ENCODE data around the gene NLRP7. TPM values are rescaled to one million over a fixed set of nuclear protein-coding genes. Genes with fewer than 3 reads are reported as not detected.
"Not testable (repeated sequence)": the region's sequence is repeated elsewhere in the genome, so short reads cannot be mapped to it uniquely, and the experiment has no call there.

NLRP7 gene
- polyA plus RNA-seq, 1 experiment = not detected

DNA sequence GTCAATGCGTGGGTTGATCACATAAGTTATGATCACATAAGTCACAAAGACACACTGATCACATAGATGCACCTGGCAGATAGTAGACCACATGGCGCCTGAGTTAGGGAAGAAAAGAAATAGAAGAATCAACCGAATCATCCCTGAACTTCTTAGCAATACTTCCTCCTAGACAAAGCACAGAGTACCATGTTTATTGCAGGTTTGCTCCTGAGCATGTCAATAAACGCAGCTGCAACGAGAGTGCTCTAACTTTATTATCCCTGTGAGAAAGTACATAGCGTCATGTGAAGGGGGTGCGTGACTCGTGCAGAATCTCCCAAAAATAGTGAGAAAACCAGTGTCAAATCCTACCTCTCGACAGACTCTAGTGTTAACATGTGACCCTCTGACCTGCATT, 24.1 kb downstream of the NLRP7 start:
- H3K36me3 ChIP-seq (ENCODE audit: control insufficient read depth, insufficient read depth, low read length) = no peaks in the 10 kb centered on the region
- POLR2A ChIA-PET = no interaction called here
- CTCF ChIA-PET = no interaction called here
- DNase-seq (ENCODE audit: low read depth) = no peak
- H3K4me3 ChIP-seq (ENCODE audit: low read depth, low read length) = no peak overlapping the region
- no peaks in the 10 kb centered on the region for H3K27me3 ChIP-seq (ENCODE audit: control insufficient read depth, insufficient read depth, low read length)
- TF ChIP-seq, protein P1, sequence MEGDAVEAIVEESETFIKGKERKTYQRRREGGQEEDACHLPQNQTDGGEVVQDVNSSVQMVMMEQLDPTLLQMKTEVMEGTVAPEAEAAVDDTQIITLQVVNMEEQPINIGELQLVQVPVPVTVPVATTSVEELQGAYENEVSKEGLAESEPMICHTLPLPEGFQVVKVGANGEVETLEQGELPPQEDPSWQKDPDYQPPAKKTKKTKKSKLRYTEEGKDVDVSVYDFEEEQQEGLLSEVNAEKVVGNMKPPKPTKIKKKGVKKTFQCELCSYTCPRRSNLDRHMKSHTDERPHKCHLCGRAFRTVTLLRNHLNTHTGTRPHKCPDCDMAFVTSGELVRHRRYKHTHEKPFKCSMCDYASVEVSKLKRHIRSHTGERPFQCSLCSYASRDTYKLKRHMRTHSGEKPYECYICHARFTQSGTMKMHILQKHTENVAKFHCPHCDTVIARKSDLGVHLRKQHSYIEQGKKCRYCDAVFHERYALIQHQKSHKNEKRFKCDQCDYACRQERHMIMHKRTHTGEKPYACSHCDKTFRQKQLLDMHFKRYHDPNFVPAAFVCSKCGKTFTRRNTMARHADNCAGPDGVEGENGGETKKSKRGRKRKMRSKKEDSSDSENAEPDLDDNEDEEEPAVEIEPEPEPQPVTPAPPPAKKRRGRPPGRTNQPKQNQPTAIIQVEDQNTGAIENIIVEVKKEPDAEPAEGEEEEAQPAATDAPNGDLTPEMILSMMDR (IDR thresholded peaks at IDR 0.05; ENCODE audit: insufficient read depth, low read depth, low read length) = no peak

DNA sequence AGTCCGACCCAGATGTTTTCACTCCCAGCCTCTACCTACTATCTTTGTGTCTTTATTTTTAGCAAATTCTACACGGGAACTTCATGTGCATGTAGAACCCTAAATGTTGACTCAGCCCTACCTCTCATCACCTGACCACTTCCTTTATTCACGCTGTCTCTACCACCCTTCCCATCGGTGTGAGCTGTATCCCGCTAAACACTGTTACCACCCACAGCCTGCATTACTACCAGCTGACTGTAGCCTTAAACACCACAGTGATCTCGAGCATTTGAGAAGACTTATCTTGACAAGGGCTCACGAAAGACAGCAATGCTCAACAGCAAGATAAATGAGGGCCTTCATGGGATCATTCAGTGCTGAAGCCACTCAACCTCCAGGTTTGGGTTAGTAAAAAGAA, 26.2 kb downstream of the NLRP7 start:
- no peaks in the 10 kb centered on the region for H3K36me3 ChIP-seq (ENCODE audit: control insufficient read depth, insufficient read depth, low read length)
- CTCF ChIA-PET = no interaction called here
- TF ChIP-seq, protein P1 (IDR thresholded peaks at IDR 0.05; ENCODE audit: insufficient read depth, low read depth, low read length) = no peak
- no peak overlapping the region for H3K4me3 ChIP-seq (ENCODE audit: low read depth, low read length)
- DNase-seq (ENCODE audit: low read depth) = no peak
- POLR2A ChIA-PET = no interaction called here
- no peaks in the 10 kb centered on the region for H3K27me3 ChIP-seq (ENCODE audit: control insufficient read depth, insufficient read depth, low read length)

DNA sequence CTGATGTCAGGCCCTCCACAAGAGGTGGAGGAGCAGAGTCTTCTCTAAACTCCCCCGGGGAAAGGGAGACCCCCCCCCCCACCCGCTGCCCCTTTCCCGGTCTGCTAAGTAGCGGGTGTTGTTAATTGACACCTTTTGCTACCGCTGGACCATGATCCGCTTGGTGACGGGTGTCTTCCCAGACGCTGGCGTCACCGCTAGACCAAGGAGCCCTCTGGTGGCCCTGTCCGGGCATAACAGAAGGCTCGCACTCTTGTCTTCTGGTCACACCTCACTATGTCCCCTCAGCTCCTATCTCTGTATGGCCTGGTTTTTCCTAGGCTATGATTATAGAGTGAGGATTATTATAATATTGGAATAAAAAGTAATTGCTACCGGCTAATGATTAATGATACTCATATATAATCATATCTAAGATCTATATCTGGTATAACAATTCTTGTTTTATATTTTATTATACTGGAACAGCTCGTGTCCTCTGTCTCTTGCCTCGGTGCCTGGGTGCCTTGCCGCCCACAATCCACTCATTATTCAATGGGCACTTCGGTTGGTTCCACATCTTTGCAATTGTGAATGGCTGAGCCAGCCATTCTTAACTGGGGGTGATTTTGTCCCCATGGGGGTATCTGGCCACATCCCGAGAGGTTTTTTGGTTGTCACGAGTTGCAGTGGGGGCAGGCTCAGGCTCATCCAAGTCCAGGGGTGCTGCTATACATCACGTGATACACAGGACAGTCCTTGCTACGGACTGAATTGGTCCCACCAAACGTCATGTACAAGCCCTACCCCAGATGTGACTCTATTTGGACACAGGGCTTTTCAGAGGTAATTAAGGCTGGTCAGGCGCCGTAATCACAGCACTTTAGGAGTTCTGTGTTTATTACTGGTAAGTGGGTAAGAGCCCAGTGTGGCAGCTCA, 27.4 kb downstream of the NLRP7 start:
- not testable (repeated sequence) for H3K27me3 ChIP-seq (ENCODE audit: control insufficient read depth, insufficient read depth, low read length)

DNA sequence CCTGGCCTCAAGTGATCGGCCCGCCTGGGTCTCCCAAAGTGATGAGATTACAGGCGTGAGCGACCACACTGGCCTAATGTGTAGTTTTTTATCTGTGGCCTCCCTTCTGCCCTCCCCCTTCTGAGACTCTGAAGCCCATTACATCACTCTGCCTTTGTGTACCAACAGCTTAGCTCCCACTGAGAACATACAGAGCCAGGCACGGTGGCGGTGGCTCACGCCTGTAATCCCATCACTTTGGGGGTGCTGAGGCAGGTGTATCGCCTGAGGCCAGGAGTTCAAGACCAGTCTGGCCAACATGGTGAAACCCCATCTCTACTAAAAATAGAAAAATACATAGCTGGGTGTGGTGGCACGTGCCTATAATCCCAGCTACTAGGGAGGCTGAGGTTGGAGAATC, 28.8 kb downstream of the NLRP7 start:
- DNase-seq (ENCODE audit: low read depth) = no peak
- POLR2A ChIA-PET = no interaction called here
- Histone ChIP-seq H3K36me3 (ENCODE audit: control insufficient read depth, insufficient read depth, low read length) (no peaks in the 10 kb centered on the region), H3K4me3 (ENCODE audit: low read depth, low read length) (no peak overlapping the region), H3K27me3 (ENCODE audit: control insufficient read depth, insufficient read depth, low read length) (no peaks in the 10 kb centered on the region)
- TF ChIP-seq, protein P1 (IDR thresholded peaks at IDR 0.05; ENCODE audit: insufficient read depth, low read depth, low read length) = no peak
- CTCF ChIA-PET = no interaction called here

More for the DNA sequence above, 27.4 kb downstream of the NLRP7 start:
- H3K36me3 ChIP-seq (ENCODE audit: control insufficient read depth, insufficient read depth, low read length); H3K4me3 ChIP-seq (ENCODE audit: low read depth, low read length); POLR2A ChIA-PET; CTCF ChIA-PET; DNase-seq (ENCODE audit: low read depth): not testable (repeated sequence)

DNA sequence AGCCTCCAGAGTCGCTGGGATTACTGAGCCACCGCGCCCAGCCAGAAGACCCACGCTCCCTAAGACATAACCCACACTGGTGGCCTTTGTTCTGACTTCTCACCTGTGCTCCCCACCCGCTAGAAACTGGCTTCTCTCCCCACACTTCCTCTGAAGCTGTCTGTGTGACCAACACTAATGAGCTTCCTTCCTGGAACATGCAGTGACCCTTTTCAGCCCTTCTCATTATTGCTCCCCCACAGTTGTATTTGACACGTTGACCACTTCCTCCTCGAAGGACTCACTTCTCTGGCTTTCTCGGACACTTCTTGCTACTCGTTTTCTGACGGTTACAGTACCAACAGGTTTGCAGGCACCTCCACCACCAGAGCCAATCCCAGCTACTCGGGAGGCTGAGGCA, 30.5 kb downstream of the NLRP7 start:
- ChIA-PET POLR2A (no interaction called here), CTCF (no interaction called here)
- DNase-seq (ENCODE audit: low read depth) = no peak
- Histone ChIP-seq H3K36me3 (ENCODE audit: control insufficient read depth, insufficient read depth, low read length) (no peaks in the 10 kb centered on the region), H3K27me3 (ENCODE audit: control insufficient read depth, insufficient read depth, low read length) (no peaks in the 10 kb centered on the region), H3K4me3 (ENCODE audit: low read depth, low read length) (no peak overlapping the region)
- TF ChIP-seq, protein P1 (IDR thresholded peaks at IDR 0.05; ENCODE audit: insufficient read depth, low read depth, low read length) = no peak

DNA sequence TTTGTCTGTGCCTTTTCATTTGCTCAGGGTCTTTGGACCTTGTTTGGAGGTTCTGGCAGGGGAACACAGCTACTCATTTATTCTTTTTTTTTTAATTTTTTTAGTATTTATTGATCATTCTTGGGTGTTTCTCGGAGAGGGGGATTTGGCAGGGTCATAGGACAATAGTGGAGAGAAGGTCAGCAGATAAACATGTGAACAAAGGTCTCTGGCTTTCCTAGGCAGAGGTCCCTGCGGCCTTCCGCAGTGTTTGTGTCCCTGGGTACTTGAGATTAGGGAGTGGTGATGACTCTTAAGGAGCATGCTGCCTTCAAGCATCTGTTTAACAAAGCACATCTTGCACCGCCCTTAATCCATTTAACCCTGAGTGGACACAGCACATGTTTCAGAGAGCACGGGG, 39.4 kb downstream of the NLRP7 start:
- H3K27me3 ChIP-seq (ENCODE audit: control insufficient read depth, insufficient read depth, low read length); DNase-seq (ENCODE audit: low read depth); POLR2A ChIA-PET; H3K36me3 ChIP-seq (ENCODE audit: control insufficient read depth, insufficient read depth, low read length); CTCF ChIA-PET; H3K4me3 ChIP-seq (ENCODE audit: low read depth, low read length): not testable (repeated sequence)

Data from BJ (cell line).